Left colon (tissue), 2 donors: ENCODE measurements around the gene NOL4L. TPM values are rescaled to one million over a fixed set of nuclear protein-coding genes. Genes with fewer than 3 reads are reported as not detected.
"Not testable (repeated sequence)": the region's sequence is repeated elsewhere in the genome, so short reads cannot be mapped to it uniquely, and the experiment has no call there.

ENCODE experiments used
- ATAC-seq: fragments of 200-7000 bp; cut with Tn5 transposase; one replicate; pipeline ENCODE4 v1.9.1; 2020; ENCODE audit warnings: mild to moderate bottlenecking, moderate library complexity
- DNase-seq, 2 donors: peaks; one replicate each; pipeline ENCODE4 v3.0.0-alpha.2; 2020
- intact Hi-C, 2 donors: fragments of 100-400 bp; cut with DNase I in 1 of 2; cut with micrococcal nuclease in 1 of 2; formaldehyde crosslinking; loops; one replicate each; pipeline versions ENCODE4 v1.11.2 to v1.14.0; 2022; cut with DNase I, micrococcal nuclease
- total RNA-seq, 2 donors: library from RNA; stranded (reverse); fragmentation: NEBNext Ultra II Directional; extraction: Animal tissue kit (Norgen Biotek cat#: 25700); gene quantifications; one replicate each; pipeline ENCODE4 v1.2.1, GENCODE V29; 2021
- donor health status: DM: no; HTN: no; CAD: no.
- donor health status: DM: yes; HTN: yes; CAD: no.

Gene NOL4L
- total RNA-seq, 2 donors from 2014 or later = 55.2 to 61.0 TPM

DNA sequence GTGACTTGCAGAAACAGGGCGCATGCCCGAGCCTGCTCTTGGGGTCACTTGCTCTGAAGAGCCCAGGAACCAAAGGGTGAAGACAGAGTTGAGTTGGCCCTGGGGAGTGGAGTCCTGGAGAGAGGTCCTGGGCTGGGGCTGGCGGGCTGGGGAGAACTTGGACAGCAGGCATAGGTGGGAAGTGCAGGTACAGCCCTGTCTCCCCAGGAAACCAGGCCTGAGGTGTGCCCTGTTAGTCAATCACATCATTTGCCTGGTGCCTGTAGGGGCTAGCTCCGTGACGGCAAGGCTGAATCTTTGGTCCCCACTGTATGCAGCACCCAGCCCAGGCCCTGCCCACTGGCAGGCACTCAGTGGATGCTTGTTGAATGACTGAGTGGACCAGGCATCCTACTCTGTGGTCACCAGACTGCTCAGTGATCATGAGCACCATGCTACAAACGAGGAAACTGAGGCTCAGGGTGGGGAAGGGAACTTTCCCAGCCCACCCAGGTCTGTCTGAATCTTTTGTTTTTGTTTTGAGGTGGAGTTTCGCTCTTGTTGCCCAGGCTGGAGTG, 15.6 kb upstream of the NOL4L start:
- intact Hi-C loops = no loop called here
- no peak for DNase-seq
- no peak for ATAC-seq

DNA sequence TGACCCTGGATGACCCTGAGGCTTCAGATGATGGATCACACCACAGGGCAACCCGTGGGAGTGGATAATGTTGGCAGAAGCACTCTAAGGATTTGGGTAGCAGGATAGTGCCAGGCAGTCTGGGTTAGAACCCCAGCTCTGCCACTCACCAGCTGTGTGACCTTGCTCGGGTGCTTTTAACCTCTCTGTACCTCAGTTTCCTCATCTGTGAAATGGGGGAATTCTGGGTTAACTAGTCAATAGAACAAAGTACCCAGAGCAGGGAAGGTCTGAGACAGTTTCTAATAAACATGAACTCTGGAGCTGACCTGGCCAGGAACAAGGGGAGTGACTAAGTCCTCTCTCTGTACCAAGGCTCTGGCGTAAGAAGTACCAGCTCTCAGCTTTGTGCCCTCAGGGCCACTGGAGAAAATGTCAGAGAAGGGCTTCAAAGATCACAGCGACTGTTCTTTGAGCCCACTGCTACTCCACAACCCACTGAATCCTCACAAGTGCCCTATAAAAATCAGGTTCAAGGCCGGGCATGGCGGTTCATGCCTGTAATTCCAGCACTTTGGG, 14.7 kb upstream of the NOL4L start:
- intact Hi-C loops = no loop called here
- ATAC-seq = no peak
- DNase-seq = no peak

DNA sequence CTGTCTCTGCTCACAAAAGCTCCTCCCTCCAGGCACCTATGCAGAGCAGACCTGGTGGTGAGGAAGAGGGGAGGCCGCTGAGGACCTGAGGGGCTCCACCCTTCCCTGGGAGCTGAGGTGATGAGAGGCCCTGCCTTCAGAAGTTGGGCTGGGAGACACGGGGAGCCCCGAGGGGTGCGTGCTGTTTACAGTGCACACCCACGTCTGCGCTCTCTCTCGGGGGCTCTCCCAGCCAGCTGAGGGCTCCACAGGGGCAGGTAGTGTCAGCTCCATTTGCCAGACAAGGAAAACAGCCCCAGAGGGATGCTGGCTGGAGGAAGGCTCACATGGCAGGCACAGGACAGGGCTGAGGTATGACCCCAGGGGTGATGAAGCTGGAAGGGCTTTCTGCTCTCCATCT, 13.5 kb upstream of the NOL4L start:
- no peak for ATAC-seq
- intact Hi-C loops = no loop called here

DNA sequence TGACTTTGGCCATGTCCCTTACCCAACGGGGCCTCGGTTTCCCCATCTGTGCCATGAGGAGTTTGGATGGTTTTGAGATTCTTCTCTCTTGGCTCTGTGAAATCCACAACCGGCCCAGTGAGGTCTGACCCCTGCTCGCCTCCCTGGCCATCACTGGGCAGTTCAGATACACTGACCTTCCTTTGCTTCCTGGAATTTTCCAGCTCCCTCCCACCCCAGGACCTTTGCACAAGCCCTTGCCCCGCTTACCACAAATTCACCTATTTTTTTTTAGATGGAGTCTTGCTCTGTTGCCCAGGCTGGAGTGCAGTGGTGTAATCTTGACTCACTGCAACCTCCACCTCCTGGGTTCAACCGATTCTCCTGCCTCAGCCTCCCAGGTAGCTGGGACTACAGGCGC, 12.6 kb upstream of the NOL4L start:
- ATAC-seq (no peak), DNase-seq (no peak)
- intact Hi-C loops = no loop called here

More for the DNA sequence above, 13.5 kb upstream of the NOL4L start:
- no peak for DNase-seq

DNA sequence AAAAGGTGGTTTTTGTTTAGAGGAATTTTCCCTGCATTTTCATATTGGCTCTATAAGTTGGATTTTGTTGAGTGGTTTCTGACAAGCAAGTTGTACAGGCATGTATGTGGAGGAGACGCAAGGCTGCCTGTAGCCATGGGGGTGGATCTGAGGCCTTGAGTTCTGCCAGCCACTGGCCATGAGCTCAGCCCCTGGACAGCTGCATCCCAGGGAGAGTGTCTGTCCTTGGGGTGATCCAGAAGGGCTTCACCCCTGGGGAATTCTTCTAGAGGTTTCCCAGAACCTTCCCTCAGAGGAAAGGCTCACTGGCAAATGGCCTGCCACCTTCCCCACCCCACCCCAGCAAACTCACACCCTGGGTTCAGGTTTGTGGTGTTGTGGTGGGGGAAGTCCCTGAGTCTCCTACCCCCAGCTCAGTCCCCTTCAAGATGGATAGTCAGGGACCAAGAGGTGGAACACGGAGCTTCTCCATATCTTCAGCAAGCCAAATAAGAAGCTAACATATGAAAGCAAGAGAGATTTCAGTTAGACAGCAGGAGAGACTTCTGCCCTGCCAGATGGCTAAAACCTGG, 11.6 kb upstream of the NOL4L start:
- intact Hi-C loops = no loop called here
- DNase-seq (no peak), ATAC-seq (no peak)

DNA sequence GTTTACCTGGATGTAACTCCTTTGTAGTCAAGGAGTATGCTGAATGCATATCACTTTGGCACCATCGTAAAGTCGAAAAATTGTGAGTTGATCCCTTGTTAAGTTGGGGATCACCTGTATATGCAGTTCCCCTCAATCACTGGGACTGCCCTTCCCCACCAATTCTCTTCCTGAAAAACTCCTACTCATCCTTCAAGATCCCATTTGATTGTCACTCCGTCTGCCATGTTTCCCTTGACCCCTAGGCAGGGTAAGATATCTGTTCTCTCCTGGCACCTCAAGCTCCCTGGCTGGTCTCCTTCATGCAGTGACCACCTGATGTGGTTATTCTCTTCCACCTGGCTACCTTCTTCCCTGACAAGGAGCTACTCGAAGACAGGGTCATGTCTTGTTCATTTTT, 10.0 kb upstream of the NOL4L start:
- intact Hi-C loops = no loop called here
- ATAC-seq (no peak), DNase-seq (no peak)

DNA sequence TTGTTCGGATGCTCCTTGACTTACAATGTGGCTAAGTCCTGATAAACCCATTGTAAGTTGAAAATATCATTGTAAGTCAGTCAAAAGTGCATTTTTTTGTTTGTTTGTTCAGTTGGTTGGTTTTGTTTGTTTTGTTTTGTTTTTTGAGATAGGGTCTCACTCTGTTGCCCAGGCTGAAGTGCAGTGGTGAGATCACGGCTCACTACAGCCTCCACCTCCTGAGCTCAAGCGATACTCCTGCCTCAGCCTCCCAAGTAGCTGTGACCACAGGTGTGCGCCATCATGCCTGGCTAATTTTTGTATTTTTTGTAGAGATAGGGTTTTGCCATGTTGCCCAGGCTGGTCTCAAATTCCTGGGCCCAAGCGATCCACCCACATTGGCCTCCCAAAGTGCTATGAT, 9.5 kb upstream of the NOL4L start:
- DNase-seq, intact Hi-C loops, ATAC-seq: not testable (repeated sequence)

DNA sequence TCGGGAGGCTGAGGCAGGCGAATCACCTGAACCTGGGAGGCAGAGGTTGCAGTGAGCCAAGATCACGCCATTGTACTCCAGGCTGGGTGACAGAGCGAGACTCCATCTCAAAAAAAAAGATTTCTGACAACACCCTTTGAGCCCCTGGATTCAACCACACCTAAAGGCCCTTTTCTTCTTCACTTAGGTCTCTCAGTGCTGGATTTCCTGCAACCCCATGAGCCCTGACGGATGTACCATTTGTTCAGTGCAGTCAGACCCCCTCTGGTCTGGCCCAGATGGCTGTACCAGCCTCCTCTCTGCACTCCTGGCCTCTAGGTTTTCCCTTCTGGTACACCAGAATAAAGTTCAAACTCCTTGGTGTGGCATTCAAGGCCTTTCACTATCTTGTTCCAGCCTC, 9.1 kb upstream of the NOL4L start:
- DNase-seq (no peak), ATAC-seq (no peak)
- intact Hi-C loops = no loop called here

DNA sequence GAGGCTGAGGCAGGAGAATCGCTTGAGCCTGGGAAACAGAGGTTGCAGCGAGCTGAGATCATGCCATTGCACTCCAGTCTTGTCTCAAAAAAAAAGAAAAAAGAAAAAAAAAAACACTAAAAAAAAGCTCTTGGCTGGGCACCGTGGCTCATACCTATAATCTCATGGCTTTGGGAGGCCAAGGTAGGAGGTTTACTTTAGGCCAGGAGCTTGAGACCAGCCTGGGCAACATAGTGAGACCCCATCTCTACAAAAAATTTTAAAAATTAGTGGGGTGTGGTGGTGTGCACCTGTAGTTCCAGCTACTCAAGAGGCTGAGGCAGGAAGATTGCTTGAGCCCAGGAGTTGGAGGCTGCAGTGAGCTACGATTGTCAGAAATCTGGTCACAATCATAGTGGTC, 7.5 kb upstream of the NOL4L start:
- ATAC-seq, DNase-seq, intact Hi-C loops: not testable (repeated sequence)

DNA sequence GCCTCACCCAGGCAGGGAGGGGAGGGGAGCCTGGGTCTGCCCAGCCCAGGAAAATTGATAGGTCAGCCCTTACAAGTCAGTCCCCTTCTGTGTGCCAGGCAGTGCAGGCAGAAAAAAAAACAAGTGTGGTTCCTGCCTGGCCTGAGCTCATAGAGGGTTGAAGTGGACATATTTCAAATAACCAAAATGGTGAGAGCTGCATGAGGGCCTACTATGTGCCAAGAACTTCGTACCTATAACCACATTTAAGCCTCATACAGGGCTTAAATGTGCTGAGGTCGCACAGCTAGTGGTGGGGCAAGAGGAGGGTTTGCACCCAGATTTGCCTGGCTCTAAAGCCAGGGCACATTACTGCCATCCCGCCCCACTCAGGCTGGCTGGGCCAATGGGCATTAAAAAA, 6.9 kb upstream of the NOL4L start:
- DNase-seq (no peak), ATAC-seq (no peak)
- intact Hi-C loops = no loop called here

DNA sequence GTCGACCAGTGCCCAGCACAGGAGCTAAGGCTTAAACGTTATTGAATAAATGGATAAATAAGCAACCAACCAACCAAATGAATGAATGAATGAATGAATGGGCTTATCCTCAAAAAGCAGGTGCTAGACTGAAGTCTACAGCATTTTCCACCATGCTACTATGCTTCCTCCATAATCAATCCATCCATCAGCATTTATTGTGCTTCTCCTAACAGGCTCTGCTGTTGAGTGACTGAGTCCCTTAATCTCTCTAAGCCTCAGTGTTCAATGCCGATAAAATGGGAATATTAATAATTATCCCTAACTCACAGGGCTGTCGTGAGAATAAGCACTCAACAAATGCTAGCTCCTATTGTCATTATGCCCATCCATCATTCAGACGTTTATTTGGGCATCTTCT, 4.6 kb upstream of the NOL4L start:
- intact Hi-C loops = no loop called here
- DNase-seq = no peak
- ATAC-seq = no peak

DNA sequence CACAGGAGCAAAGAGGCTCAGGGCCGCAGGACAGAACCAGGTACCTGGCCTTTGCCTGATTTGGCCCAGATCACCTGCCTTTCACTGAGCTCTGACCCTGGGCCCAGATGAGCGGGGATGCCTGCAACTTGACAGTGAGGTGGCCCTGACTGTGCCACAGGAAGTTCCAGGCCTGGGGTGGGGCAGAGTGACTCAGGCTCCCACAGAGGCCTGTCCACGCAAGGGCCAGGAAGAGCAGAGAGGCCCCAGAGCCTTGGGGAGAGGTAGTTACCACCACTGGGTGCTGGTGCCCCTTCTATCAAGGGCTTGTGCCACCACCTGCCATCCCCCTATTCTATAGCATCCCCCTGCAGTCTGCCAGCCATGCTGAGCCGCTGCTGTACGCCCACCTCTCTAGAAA, 4.1 kb upstream of the NOL4L start:
- intact Hi-C loops = no loop called here
- ATAC-seq (no peak), DNase-seq (no peak)

DNA sequence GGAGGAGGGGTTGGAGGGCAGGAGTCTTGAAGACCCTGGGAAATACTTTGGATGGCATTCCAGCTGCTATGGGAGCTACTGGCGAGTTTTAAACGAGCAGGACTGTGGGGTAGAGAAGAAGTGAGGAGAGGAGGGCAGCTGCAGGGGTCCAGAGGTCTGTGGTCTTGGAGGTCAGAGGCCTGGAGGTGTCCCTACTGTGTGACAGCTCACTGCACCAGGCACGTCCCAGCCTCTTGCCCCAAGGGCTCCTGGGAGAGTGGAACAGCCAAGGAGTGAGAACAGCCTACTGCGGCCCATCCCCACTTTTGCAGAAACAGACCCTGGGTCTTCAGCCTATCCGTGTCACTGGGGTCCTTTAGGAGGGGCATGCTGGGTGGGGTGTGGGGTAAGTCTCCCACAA, 2.9 kb upstream of the NOL4L start:
- no peak for DNase-seq
- intact Hi-C loops = no loop called here
- ATAC-seq = no peak

DNA sequence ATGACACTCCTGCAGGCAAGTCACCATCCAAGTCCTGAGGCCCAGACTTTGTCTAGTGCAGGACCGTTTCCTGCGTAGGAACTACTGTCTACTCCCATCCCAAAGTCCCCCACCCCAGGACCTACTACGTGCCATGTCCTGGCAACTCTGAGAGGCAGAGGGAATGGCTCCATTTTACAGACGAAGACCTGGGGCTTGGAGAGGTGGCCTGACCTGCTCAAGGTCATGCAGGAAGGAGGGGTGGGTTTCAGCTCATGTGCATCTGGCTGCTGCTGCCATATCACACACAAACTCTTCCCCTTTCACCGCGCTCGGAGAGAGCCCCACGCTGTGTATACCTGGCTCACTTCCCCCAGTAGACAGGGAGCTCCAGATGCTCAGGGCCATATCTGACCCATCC, 1.2 kb upstream of the NOL4L start:
- intact Hi-C loops = no loop called here
- DNase-seq (no peak), ATAC-seq (no peak)

DNA sequence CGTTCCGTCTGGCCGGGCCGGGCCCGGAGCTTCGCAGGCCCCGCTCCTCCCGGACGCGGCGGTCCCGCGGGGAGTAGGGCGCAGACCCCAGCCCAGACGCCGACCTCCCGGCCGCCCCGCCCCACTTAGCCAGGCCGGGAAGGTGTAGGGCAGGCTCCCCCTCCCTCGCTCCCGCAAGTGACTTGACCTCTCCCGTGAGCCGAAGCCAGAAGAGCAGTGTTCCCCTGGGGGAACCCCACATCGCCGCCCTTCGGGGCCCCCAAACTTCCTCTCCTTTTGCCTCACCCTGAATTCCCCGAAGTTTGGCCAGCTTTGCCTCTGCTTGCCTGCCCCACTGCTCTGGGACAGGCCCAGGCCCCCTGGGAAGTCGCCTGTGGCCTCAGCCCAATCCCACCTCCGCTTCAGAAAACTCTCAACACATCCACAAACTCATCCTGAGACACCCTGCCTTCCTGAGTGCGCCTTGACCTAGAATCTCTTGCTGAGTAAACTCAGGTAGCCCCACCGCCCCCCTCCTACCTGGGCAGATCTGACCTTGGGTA, 524 bp upstream of the NOL4L start:
- intact Hi-C loops = no loop called here
- ATAC-seq = no peak
- DNase-seq = no peak

DNA sequence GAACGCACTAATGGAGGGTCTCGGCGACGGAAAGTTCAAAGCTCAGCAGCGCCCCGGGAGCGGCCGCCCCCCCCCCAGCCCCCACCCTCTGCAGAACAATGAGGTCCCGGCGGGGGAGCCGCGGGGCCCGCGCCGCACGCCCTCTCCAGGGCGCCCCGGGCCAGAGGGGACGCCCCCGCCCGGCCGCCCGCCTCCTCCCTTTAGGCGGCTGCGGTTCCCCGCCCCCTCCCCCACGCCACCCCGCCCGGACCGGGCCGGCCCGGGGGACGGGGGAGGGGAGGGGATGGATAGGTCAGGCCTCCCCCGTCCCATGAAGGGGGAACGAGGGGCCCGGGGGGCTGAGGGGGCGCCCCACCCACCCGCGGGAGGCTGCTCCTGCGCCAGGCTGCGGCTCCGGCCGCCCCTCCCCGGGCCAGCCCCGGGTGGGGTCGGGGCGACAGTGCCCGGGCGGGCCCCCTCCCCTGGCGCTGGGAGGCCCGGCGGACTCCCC, 1.5 kb downstream of the NOL4L start:
- DNase-seq (peak in 1 of 2 donors; percentile 15), ATAC-seq (no peak)
- intact Hi-C loops = no loop called here

DNA sequence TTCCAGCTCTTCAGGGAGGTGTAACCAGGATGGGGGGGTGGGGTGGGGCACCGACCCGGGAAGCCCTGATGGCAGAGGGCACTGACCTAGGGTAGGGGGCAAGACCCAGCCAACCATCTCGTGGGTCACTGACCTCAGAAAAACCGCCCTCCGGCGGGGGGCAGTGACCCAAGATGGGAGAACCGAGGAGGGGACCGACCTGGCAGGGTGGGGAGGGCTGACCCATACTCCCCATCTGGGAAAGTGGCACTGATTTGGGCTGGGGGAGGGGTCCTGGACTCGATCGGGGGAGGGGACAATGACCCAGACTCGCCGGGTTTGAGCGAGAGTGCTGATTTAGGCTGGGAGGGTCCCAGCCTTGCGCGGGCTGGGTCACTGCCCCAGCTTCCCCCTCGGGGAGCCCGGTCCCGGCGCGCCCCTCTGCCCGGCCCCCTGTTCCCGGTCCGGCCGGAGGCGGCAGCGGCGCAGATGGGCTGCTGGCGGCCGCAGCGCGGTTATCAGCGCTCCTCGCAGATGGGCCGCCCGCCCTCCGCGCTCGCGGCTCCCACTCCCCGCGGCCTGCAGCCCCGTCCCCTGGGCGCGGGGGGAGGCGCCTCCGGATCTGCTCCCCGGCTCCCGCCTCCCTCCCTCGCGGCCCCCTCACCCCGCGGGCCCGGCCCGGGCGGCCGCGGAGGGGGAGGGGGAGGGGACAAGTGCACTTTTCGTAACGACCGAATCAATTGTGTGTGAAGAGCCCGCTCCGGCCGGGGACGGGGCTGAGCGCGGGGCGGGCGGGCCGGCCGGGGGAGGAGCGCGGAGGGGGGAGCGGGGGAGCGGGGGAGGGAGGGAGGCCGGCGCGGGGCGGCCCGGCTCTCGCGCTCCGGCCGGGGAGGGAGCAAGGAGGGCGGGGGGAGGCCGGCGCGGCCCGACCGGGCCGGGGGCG, 2.2 kb downstream of the NOL4L start:
- DNase-seq (peak in 1 of 2 donors; percentile 36), ATAC-seq (peak; percentile 16)

DNA sequence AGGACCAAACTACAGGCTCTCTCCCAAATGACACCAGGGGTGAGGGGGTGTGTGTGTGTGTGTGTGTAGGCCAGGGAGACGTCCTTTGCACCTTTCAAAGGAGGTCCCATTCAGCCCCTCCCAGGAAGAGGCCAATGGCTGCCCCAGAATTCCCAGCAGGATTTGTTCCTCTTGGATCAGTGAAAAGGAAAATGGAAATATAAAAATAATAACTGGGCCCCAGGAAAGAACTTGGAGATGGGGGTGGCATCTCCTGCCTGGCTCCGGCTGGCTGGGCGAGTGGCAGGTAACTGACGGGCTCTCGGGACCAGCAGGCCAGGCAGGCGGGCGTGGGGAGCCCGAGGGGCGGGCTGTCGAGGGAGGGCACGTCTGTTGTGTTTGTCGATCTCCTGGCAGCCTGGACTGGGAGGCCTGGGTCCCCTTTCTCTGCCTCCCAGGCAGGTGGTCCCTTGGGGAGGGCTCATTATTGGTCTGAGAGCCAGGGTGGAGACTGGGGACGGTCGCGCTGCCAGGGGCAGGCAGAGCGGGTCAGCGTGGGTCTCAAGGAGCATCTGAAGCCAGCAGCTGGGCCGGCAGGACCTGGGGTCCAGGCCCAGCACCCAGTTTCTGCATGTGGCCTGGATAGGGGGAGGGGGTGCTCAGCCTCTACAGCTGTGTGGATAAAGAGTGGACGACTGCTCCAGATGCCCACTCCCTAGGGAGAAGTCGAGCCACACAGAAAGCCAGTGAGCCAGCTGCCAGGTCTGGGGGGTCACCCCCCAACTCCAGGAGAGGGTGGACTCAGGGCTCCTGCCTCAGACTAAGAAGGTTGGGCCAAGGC, 3.1 kb downstream of the NOL4L start:
- intact Hi-C loops = no loop called here
- no peak for DNase-seq
- no peak for ATAC-seq

More for the DNA sequence above, 2.2 kb downstream of the NOL4L start:
- intact Hi-C loops = no loop called here
